ENCODE data around the gene DHRS9. TPM values are rescaled to one million over a fixed set of nuclear protein-coding genes. Genes with fewer than 3 reads are reported as not detected.

Gene DHRS9
- total and polyA plus RNA-seq, 2 experiments from 2014 or later: not detected

- TF ChIP-seq EZH2phosphoT487 (IDR thresholded peaks at IDR 0.05; ENCODE audit: insufficient read depth, low read depth): no peak
- TF ChIP-seq EZH2 (IDR thresholded peaks at IDR 0.05; ENCODE audit: insufficient read depth, poor library complexity, severe bottlenecking): no peak
- Histone ChIP-seq H3K79me2 (ENCODE audit: insufficient read depth) (no peaks in the 10 kb centered on the region), H3K9ac (no peak overlapping the region), H3K36me3 (ENCODE audit: low read depth) (no peaks in the 10 kb centered on the region), H3K27me3 (replicated peaks; ENCODE audit: insufficient read depth) (peaks cover 40% of the 10 kb centered on the region), H3K4me1 (ENCODE audit: insufficient read depth) (peaks cover 10% of the 10 kb centered on the region; the same call in 1 of the 2 replicates), H3K27ac (no peak overlapping the region), H3K4me3 (no peak overlapping the region), H4K20me1 (ENCODE audit: insufficient read depth) (no peaks in the 10 kb centered on the region), H3F3A (ENCODE audit: insufficient read depth) (peaks cover 11% of the 10 kb centered on the region; the same call in 1 of the 2 replicates), H3K4me2 (ENCODE audit: unreplicated experiment) (no peak overlapping the region), H3K9me2 (ENCODE audit: insufficient read depth) (no peaks in the 10 kb centered on the region), H3K9me3 (ENCODE audit: low read depth) (no peaks in the 10 kb centered on the region), H2AFZ (no peak overlapping the region)
- 30 to 31% methylated on average over 8 of the region's 8 CpGs for WGBS, 2 experiments (ENCODE audit: low coverage in 1 of 2, low lambda C conversion rate in 2 of 2, missing lambda C conversion rate in 2 of 2)
- in situ Hi-C loops (cut with MboI): no loop called here
- peak; percentile 64 for DNase-seq
Observed at GRCh38 chr2:169091761-169092519, 22.6 kb downstream of the DHRS9 start.

GRCh38 chr2:169093535-169093934, 24.2 kb downstream of the DHRS9 start:
- H3K9ac ChIP-seq: no peak overlapping the region
- H3K4me1 ChIP-seq (ENCODE audit: insufficient read depth): peaks cover 10% of the 10 kb centered on the region; the same call in 1 of the 2 replicates
- H3K36me3 ChIP-seq (ENCODE audit: low read depth): no peaks in the 10 kb centered on the region
- no peaks in the 10 kb centered on the region for H3K9me2 ChIP-seq (ENCODE audit: insufficient read depth)
- H4K20me1 ChIP-seq (ENCODE audit: insufficient read depth): no peaks in the 10 kb centered on the region
- peaks cover 11% of the 10 kb centered on the region; the same call in 1 of the 2 replicates for H3F3A ChIP-seq (ENCODE audit: insufficient read depth)
- no peaks in the 10 kb centered on the region for H3K79me2 ChIP-seq (ENCODE audit: insufficient read depth)
- DNase-seq: no peak
- H3K9me3 ChIP-seq (ENCODE audit: low read depth): no peaks in the 10 kb centered on the region
- no peak overlapping the region for H3K4me2 ChIP-seq (ENCODE audit: unreplicated experiment)
- no peak overlapping the region for H3K27ac ChIP-seq
- H3K27me3 ChIP-seq (replicated peaks; ENCODE audit: insufficient read depth): peaks cover 53% of the 10 kb centered on the region
- no peak overlapping the region for H3K4me3 ChIP-seq
- 25 to 33% methylated on average over 2 of the region's 2 CpGs for WGBS, 2 experiments (ENCODE audit: low coverage in 1 of 2, low lambda C conversion rate in 2 of 2, missing lambda C conversion rate in 2 of 2)
- H2AFZ ChIP-seq: no peak overlapping the region
- in situ Hi-C loops (cut with MboI): no loop called here
- TF ChIP-seq EZH2phosphoT487 (IDR thresholded peaks at IDR 0.05; ENCODE audit: insufficient read depth, low read depth) (no peak), EZH2 (IDR thresholded peaks at IDR 0.05; ENCODE audit: insufficient read depth, poor library complexity, severe bottlenecking) (no peak)

GRCh38 chr2:169094676-169095075, 25.3 kb downstream of the DHRS9 start:
- 26 to 30% methylated on average over 1 of the region's 1 CpG for WGBS, 2 experiments (ENCODE audit: low coverage in 1 of 2, low lambda C conversion rate in 2 of 2, missing lambda C conversion rate in 2 of 2)
- peaks cover 52% of the 10 kb centered on the region for H3K27me3 ChIP-seq (replicated peaks; ENCODE audit: insufficient read depth)
- H2AFZ ChIP-seq: no peak overlapping the region
- peaks cover 10% of the 10 kb centered on the region; the same call in 1 of the 2 replicates for H3K4me1 ChIP-seq (ENCODE audit: insufficient read depth)
- no peak for TF ChIP-seq EZH2 (IDR thresholded peaks at IDR 0.05; ENCODE audit: insufficient read depth, poor library complexity, severe bottlenecking)
- TF ChIP-seq EZH2phosphoT487 (IDR thresholded peaks at IDR 0.05; ENCODE audit: insufficient read depth, low read depth): no peak
- H4K20me1 ChIP-seq (ENCODE audit: insufficient read depth): no peaks in the 10 kb centered on the region
- no peak overlapping the region for H3K27ac ChIP-seq
- H3K9ac ChIP-seq: no peak overlapping the region
- no peaks in the 10 kb centered on the region for H3K9me3 ChIP-seq (ENCODE audit: low read depth)
- H3K4me3 ChIP-seq: no peak overlapping the region
- H3F3A ChIP-seq (ENCODE audit: insufficient read depth): peaks cover 11% of the 10 kb centered on the region; the same call in 1 of the 2 replicates
- H3K79me2 ChIP-seq (ENCODE audit: insufficient read depth): no peaks in the 10 kb centered on the region
- no peak overlapping the region for H3K4me2 ChIP-seq (ENCODE audit: unreplicated experiment)
- H3K36me3 ChIP-seq (ENCODE audit: low read depth): no peaks in the 10 kb centered on the region
- in situ Hi-C loops (cut with MboI): no loop called here
- no peaks in the 10 kb centered on the region for H3K9me2 ChIP-seq (ENCODE audit: insufficient read depth)
- no peak for DNase-seq

GRCh38 chr2:169095621-169096105, 26.3 kb downstream of the DHRS9 start:
- H3K4me3 ChIP-seq: no peak overlapping the region

More at GRCh38 chr2:169095621-169096105, 26.3 kb downstream of the DHRS9 start:
- Histone ChIP-seq H2AFZ (no peak overlapping the region), H3K9me2 (ENCODE audit: insufficient read depth) (no peaks in the 10 kb centered on the region), H3F3A (ENCODE audit: insufficient read depth) (peaks cover 11% of the 10 kb centered on the region; the same call in 1 of the 2 replicates), H3K79me2 (ENCODE audit: insufficient read depth) (no peaks in the 10 kb centered on the region), H3K27ac (no peak overlapping the region), H3K27me3 (replicated peaks; ENCODE audit: insufficient read depth) (peaks cover 55% of the 10 kb centered on the region), H3K9ac (no peak overlapping the region), H3K36me3 (ENCODE audit: low read depth) (no peaks in the 10 kb centered on the region), H3K9me3 (ENCODE audit: low read depth) (no peaks in the 10 kb centered on the region), H3K4me1 (ENCODE audit: insufficient read depth) (peaks cover 10% of the 10 kb centered on the region; the same call in 1 of the 2 replicates), H4K20me1 (ENCODE audit: insufficient read depth) (no peaks in the 10 kb centered on the region), H3K4me2 (ENCODE audit: unreplicated experiment) (peak overlapping the region; percentile 21)
- TF ChIP-seq EZH2phosphoT487 (IDR thresholded peaks at IDR 0.05; ENCODE audit: insufficient read depth, low read depth): no peak
- TF ChIP-seq EZH2 (IDR thresholded peaks at IDR 0.05; ENCODE audit: insufficient read depth, poor library complexity, severe bottlenecking): no peak
- 16 to 18% methylated on average over 5 of the region's 5 CpGs for WGBS, 2 experiments (ENCODE audit: low coverage in 1 of 2, low lambda C conversion rate in 2 of 2, missing lambda C conversion rate in 2 of 2)
- peak; percentile 92 for DNase-seq
- in situ Hi-C loops (cut with MboI): no loop called here
